ENCODE results near the gene DYNC2LI1.

The DYNC2LI1 gene

DNA sequence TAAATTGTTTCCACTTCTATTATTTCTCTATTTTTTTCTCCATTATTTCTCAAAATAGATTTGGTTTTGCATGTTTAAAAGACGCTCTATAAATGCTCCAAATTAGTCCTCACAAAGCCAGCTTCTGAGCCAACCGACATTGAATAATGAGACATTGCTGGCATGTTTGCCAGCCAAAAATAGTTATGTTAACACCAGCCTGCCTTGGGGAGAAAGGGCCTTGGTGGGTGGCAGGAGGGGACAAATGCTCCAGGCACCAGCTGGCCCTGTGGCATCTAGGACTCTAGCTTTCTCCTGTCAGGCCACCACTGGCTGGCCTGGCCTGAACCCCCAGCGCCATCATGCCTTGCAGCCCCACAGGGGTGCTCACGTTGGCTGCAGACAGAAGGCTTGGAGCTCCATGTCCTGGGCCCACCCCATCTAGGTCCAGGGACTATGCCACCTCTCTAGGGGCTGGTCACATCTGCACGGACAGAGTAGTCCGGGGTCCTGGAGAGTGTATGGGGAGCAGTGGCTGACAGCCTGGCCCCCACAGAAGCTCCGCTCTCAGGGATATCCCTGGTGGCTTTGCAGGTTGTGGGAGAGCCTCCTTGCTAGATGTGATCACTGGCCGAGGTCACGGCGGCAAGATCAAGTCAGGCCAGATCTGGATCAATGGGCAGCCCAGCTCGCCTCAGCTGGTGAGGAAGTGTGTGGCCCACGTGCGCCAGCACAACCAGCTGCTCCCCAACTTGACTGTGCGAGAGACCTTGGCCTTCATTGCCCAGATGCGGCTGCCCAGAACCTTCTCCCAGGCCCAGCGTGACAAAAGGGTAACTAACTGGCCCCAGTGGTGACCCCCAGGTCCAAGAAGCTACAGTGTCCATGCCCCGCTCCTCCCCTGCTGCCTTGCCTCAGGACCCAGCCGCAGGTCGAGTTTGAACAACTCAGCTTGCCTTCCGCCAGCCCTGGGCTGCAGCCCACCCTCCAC, 77.5 kb downstream of the DYNC2LI1 start:
- no peak for DNase-seq

DNA sequence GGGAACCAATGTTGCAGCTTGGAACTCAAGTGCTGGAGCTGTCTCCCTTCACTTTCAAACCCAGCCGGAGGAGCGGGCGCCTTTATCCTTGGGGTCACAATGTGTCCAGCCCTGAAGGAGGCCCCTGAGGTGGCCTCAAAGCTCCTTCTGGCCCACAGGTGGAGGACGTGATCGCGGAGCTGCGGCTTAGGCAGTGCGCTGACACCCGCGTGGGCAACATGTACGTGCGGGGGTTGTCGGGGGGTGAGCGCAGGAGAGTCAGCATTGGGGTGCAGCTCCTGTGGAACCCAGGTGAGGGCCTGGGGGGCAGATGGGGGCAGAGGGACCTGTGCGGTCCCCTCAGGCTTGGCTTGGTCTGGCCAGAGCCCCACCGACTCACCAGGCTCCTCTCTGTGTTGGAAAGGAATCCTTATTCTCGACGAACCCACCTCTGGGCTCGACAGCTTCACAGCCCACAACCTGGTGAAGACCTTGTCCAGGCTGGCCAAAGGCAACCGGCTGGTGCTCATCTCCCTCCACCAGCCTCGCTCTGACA, 78.4 kb downstream of the DYNC2LI1 start:
- DNase-seq, result no peak

DNA sequence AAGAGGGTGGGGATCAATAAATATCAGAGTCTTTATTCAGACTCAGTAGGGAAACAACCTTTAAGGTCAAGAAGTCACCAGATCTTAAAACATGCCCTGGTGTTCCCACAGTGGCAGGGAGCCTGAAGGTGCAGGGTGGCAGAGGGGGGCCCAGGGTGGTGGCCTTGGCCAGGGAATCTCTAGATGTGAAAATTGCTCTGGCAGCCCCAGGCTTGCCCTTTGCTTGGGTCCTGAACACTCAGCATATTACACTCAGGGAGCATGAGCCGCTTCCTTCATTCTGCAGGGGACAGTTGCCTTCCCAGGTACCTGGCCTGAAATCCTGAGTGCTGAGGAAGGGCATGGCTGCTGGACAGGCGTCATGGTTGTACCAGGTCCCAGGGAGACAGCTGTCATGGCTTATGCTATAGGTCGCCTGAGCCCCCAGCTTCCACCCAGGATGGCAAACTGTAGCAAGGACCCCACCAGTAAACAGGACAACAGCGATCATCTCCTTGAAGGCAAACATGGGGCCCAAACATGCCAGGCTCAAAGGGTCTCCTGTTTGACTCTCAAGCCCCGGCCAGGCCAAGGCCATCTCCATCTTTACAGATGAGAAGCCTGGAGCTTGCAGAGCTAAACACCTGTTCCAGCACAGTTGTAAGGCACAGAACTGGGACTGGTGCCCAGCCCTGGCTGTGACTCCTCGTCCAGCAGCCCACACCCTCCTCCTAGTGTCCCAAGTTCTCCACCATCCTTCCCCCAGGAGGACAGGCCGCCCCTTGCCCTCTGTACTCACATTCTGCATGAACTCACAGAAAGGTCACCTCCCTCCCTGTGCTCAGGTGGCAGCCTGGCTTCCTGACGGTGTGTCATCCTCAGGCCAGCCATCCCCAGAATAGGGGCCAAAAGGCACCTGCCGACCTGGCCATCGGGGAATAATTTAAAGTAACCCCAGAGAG, 79.6 kb downstream of the DYNC2LI1 start:
- no peak for DNase-seq

DNA sequence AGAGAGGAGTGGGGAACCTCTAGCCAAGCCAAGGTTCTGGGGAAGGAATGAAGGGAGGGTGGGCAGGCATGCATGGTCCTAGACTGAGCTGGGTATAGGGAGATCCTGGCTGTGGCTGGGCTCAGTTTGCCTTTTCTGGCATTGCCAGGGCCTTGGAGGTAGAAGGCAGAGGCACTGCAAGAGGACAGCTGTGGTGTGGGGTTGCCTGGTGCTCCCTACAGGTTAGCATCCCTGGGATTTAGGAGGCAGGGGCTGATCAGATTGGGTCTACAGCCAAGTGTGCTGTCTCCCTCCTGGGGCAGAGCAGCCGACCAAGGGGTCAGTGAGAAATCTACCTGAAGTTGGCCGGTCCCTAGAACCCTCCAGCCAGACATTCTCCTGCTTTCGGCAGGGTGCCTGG, 80.8 kb downstream of the DYNC2LI1 start:
- no peak for DNase-seq

DNA sequence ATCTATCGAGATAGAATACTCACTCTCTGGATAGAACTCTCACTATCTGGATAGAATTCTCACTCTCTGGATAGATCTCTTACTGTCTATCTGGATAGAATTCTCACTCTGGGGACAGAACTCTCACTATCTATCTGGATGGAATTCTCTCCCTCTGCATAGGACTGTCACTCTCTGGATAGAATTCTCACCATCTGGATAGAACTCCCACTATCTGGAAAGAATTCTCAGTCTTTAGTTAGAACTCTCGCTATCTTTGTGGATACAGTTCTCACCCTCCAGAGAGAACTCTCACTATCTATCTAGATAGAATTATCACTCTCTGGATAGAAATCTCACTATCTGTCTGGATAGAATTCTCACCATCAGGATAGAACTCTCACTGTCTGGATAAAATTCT, 81.5 kb downstream of the DYNC2LI1 start:
- DNase-seq, result no peak
